Choroid plexus epithelial cell (primary cell): ENCODE data around the gene AHCYL2.

Experiments
- DNase-seq: peaks from one replicate; pipeline ENCODE4 v3.0.0-alpha.2; 2010; ENCODE audit warnings: low read depth
- H3K4me3 ChIP-seq: 2 replicates; pipeline ENCODE4 v1.5.1; 2011; ENCODE audit warnings: low read depth, mild to moderate bottlenecking, control low read depth, low read length, moderate library complexity
- CTCF ChIP-seq: conservative IDR thresholded peaks from 2 replicates; pipeline ENCODE4 v1.5.1; 2011; ENCODE audit warnings: low read depth, mild to moderate bottlenecking, control low read depth, inconsistent platforms, low read length, moderate library complexity

Gene AHCYL2

DNA sequence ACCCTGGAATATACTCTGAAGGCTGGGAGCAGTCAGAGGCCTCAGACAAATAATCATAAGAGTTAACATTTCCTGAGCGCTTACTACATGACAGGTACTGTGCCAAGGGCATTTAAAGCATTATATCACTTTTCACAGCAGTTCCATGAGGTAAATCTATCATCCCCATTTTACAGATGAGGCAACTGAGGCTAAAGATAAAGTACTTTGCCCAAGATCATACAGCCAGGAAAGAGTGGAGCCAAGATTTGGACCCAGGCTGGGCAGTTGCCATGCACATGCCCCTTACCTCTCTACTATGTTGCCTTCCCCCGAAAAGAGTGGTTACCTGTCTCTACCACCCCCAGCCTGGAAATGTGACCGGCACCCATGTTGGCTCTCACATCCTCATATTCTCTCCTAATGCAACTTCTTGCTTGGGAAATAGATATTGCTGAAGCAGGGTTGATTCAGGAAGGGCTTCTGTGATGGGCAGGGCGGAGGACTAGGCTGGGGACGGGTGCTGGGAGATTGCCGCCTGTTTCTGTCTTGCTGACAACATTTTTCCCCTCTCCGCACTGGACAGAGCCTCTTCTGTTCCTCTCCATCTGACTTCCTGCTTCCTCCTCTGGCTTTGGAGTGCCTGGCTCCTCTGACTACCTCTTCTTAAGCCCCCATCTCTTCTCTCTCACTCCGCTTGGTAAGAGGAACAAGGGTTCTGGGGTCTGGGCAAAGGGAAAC lies 22.6 kb upstream of the AHCYL2 start:
- no peak overlapping the region for H3K4me3 ChIP-seq
- TF ChIP-seq CTCF, result no peak

GRCh38 chr7:129203050-129203741 lies 21.6 kb upstream of the AHCYL2 start:
- H3K4me3 ChIP-seq, result no peak overlapping the region
- DNase-seq, result no peak
- no peak for TF ChIP-seq CTCF

More for the DNA sequence above, 22.6 kb upstream of the AHCYL2 start:
- DNase-seq, result no peak

DNA sequence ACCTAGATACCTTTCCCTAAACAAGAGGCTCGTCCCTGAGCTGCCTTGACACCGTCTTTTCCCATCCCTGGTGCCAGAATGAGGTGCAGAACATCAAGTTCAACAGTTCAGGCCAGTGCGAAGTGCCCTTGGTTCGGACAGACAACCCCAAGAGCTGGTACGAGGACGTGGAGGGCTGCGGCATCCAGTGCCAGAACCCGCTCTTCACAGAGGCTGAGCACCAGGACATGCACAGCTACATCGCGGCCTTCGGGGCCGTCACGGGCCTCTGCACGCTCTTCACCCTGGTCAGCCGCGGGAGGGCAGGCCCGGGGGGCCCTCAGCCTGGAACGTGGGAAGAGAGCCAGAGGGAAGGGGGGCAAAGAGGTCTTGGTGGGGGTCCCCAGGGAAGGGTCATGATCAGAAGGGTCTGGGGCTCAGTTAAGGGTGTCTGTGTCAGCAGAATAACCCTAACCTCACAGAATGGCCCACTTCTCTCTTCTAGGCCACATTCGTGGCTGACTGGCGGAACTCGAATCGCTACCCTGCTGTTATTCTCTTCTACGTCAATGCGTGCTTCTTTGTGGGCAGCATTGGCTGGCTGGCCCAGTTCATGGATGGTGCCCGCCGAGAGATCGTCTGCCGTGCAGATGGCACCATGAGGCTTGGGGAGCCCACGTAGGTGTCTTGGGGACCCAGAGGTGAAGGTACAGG lies 19.6 kb upstream of the AHCYL2 start:
- no peak for DNase-seq
- no peak overlapping the region for H3K4me3 ChIP-seq
- TF ChIP-seq CTCF, result no peak

DNA sequence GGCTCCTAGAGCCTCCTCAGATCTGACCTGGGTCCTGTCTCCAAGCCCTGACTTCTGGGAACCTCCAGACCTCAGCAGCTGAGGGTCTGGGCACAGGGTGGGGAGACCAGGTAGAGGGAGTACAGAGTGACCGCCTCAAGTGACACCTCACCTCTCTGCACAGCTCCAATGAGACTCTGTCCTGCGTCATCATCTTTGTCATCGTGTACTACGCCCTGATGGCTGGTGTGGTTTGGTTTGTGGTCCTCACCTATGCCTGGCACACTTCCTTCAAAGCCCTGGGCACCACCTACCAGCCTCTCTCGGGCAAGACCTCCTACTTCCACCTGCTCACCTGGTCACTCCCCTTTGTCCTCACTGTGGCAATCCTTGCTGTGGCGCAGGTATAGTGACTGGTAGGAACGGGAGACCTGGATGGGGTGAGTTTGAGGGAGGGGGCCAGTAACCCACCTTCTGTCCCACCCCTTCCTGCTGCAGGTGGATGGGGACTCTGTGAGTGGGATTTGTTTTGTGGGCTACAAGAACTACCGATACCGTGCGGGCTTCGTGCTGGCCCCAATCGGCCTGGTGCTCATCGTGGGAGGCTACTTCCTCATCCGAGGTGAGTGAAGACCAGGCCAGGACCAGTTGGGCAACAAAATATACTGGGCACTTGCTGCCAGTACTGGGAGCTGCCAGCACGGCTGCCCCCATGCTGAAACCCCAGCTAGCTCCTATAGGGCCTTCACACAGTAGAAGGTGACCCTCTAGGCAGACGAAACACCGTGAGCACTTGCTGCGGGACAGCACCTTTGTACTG lies 18.6 kb upstream of the AHCYL2 start:
- H3K4me3 ChIP-seq, result no peak overlapping the region
- DNase-seq, result no peak
- TF ChIP-seq CTCF, result no peak

DNA sequence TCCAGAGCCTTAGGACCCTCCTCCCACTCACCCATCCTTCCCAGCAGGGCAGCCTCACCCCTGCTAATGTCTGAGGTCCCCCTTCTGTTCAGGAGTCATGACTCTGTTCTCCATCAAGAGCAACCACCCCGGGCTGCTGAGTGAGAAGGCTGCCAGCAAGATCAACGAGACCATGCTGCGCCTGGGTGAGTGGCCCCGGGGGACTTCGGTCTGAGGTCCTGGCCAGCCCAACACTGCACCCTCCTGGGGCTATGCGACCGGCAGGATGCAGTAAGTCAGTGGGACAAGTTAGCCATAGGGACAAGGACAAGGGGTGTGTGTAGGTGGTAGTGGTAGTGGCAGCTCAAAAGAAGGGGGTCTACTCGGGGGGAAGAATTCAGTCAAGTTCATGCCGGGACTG lies 16.2 kb upstream of the AHCYL2 start:
- no peak for DNase-seq
- TF ChIP-seq CTCF, result no peak
- no peak overlapping the region for H3K4me3 ChIP-seq

DNA sequence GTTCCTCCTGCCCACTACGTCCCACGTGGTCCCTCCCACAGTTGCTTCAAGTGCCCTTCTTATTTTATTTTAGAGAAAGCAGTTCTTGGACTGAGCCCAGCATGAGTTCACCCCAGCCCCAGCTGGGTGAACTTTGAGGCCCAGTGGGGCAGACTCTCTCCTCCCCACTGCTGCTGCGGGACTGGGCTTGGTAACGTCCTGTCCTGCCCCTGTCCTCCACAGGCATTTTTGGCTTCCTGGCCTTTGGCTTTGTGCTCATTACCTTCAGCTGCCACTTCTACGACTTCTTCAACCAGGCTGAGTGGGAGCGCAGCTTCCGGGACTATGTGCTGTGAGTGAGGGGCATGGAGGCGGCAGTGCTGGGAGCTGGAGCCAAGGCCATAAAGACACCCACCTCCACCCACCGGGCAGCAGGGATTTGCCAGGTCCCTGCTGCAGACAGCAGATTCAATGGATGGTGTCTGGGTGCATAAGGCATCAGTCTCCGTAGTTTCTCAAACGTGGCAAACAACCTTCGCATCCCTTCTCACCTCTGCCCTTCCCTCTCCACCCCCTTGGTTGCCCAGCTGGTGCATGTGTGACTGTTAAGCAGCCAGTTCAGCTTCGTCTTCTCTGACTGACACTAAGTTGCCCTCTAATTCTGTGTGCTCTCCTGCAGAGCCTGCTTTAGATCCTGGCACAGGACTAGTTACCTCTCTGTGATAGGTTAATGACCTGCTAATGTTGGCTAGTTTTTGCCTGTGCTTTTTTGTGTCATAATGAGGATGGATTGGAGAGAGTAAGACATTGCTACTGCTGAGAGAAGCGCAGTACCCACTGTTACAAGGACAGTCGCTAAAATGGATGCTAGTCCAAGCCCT lies 15.5 kb upstream of the AHCYL2 start:
- H3K4me3 ChIP-seq, result no peak overlapping the region
- no peak for TF ChIP-seq CTCF
- DNase-seq, result no peak
